HG02642 (cell line): ENCODE data around the gene CASK.
"Not testable (repeated sequence)": the region's sequence is repeated elsewhere in the genome, so short reads cannot be mapped to it uniquely, and the experiment has no call there.

Experiments
- ATAC-seq: cut with Tn5 transposase; IDR thresholded peaks from one replicate; pipeline ENCODE4 v1.9.1; 2021; ENCODE audit warnings: mild to moderate bottlenecking; ENCODE audit not compliant: unreplicated experiment, poor library complexity

Gene CASK

GRCh38 chrX:41750716-41751115 lies 172.6 kb downstream of the CASK start:
- ATAC-seq: no peak

- ATAC-seq: no peak
These were observed 183.5 kb downstream of the CASK start for GRCh38 chrX:41739871-41740270.

GRCh38 chrX:41737065-41737464 lies 186.3 kb downstream of the CASK start:
- ATAC-seq: no peak

- peak; percentile 48 for ATAC-seq
These were observed 188.8 kb downstream of the CASK start for GRCh38 chrX:41734530-41734929.

GRCh38 chrX:41733939-41734338 lies 189.4 kb downstream of the CASK start:
- ATAC-seq: peak; percentile 98

GRCh38 chrX:41732260-41732659 lies 191.1 kb downstream of the CASK start:
- ATAC-seq: no peak

- no peak for ATAC-seq
These were observed 193.3 kb downstream of the CASK start for GRCh38 chrX:41730081-41730480.

- no peak for ATAC-seq
These were observed 195.2 kb downstream of the CASK start for GRCh38 chrX:41728125-41728524.

GRCh38 chrX:41723826-41724225 lies 199.5 kb downstream of the CASK start, which contains the start of gene GPR82:
Gene GPR82 (plus strand): TSS chrX:41724181. CDS start chrX:41727027, 2,846 bp downstream.
- no peak for ATAC-seq

- ATAC-seq: no peak
These were observed 200.3 kb downstream of the CASK start for GRCh38 chrX:41722816-41723618.

- no peak for ATAC-seq
These were observed 201.1 kb downstream of the CASK start for GRCh38 chrX:41722214-41722613.

- ATAC-seq: no peak
These were observed 201.8 kb downstream of the CASK start for GRCh38 chrX:41721590-41721989.

- peak; percentile 94 for ATAC-seq
These were observed 203.1 kb downstream of the CASK start for GRCh38 chrX:41720125-41720779.

GRCh38 chrX:41719610-41720009 lies 203.7 kb downstream of the CASK start:
- not testable (repeated sequence) for ATAC-seq

GRCh38 chrX:41718481-41719235 lies 204.7 kb downstream of the CASK start:
- no peak for ATAC-seq

GRCh38 chrX:41716767-41717473 lies 206.4 kb downstream of the CASK start:
- no peak for ATAC-seq

- ATAC-seq: no peak
These were observed 207.1 kb downstream of the CASK start for GRCh38 chrX:41716222-41716621.

- no peak for ATAC-seq
These were observed 212.2 kb downstream of the CASK start for GRCh38 chrX:41711021-41711667.

GRCh38 chrX:41708486-41708885 lies 214.9 kb downstream of the CASK start:
- ATAC-seq: no peak

- no peak for ATAC-seq
These were observed 216.1 kb downstream of the CASK start for GRCh38 chrX:41707218-41707617.
